Astrocyte of the spinal cord (primary cell): ENCODE results near the gene CLTCL1.

ENCODE experiments used
- DNase-seq: peaks from one replicate; pipeline ENCODE4 v3.0.0; 2011; ENCODE audit warnings: low read depth, low spot score
- H3K4me3 ChIP-seq: 2 replicates; pipeline ENCODE4 v1.5.1; 2011; ENCODE audit warnings: low read depth, mild to moderate bottlenecking, low read length, moderate library complexity
- in situ Hi-C: cut with HindIII; loops from 2 replicates; pipeline ENCODE4 v1.10.0; 2017; ENCODE audit warnings: low sequenced_read_pairs
- TF ChIP-seq, protein P1 (sequence below): IDR thresholded peaks from 2 replicates; pipeline ENCODE4 v1.5.1; 2012; ENCODE audit warnings: low read depth, mild to moderate bottlenecking, low read length, inconsistent platforms

CLTCL1 gene

DNA sequence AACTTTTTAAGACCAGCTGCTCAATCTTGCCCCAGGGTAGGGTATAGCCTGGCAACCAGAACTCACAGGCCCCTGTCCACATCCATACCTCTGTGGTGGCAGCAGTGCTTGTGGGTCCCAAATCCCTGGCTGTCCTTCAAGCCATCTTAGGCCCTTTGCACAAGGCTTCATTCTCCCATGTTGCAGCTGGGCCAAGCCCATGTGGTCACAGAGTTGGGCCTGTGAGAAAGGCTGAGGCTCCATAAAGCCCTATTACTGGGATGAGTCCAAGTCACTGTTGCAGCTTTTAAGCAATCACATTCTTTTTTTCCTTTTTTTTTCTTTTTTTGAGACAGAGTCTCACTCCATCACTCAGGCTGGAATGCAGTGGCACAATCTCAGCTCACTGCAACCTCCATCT lies 65.1 kb downstream of the CLTCL1 start:
- no peak overlapping the region for H3K4me3 ChIP-seq
- TF ChIP-seq, protein P1, sequence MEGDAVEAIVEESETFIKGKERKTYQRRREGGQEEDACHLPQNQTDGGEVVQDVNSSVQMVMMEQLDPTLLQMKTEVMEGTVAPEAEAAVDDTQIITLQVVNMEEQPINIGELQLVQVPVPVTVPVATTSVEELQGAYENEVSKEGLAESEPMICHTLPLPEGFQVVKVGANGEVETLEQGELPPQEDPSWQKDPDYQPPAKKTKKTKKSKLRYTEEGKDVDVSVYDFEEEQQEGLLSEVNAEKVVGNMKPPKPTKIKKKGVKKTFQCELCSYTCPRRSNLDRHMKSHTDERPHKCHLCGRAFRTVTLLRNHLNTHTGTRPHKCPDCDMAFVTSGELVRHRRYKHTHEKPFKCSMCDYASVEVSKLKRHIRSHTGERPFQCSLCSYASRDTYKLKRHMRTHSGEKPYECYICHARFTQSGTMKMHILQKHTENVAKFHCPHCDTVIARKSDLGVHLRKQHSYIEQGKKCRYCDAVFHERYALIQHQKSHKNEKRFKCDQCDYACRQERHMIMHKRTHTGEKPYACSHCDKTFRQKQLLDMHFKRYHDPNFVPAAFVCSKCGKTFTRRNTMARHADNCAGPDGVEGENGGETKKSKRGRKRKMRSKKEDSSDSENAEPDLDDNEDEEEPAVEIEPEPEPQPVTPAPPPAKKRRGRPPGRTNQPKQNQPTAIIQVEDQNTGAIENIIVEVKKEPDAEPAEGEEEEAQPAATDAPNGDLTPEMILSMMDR: no peak
- in situ Hi-C loops: no loop called here
- no peak for DNase-seq

DNA sequence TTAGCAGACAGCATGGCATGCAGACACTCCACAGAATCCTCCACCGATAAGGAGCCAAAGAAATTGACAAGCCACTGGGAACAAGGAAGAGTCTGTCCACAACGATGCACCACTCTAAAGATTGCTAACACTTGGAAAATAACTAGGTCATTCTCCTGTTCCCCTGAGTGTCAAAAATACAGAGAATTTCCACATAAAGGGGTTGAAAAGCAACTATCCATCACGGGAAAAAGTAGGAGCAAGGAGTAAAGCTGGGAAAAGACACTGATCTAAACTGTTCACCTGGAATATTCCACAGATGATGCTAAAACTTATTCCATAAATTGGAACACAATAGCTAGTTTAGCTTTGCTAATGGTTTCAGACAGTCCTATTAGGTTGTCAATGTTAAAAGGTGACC lies 66.0 kb downstream of the CLTCL1 start:
- in situ Hi-C loops: no loop called here

DNA sequence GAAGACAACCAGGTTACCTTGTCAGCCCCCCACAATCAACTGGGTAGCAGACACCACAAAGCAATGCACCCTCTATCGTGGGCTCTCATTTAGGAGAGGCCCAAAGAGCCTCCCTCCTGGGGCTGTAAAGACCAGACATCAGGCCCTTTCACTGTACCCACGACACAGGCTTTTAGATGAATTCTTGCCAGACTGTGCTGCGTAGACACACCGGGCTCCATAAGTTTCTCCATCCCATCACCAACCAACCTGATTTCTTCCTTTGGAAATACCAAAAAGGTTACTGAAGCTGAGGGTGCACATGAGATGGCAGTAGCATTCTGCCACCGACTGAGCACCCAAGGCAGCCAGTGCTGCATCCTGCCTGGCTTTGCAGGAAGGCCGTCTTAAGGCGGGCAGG lies 66.5 kb downstream of the CLTCL1 start:
- no peak overlapping the region for H3K4me3 ChIP-seq
- TF ChIP-seq, protein P1: no peak
- no peak for DNase-seq
- in situ Hi-C loops: no loop called here

More for the DNA sequence above, 66.0 kb downstream of the CLTCL1 start:
- TF ChIP-seq, protein P1: no peak
- H3K4me3 ChIP-seq: no peak overlapping the region
- no peak for DNase-seq

DNA sequence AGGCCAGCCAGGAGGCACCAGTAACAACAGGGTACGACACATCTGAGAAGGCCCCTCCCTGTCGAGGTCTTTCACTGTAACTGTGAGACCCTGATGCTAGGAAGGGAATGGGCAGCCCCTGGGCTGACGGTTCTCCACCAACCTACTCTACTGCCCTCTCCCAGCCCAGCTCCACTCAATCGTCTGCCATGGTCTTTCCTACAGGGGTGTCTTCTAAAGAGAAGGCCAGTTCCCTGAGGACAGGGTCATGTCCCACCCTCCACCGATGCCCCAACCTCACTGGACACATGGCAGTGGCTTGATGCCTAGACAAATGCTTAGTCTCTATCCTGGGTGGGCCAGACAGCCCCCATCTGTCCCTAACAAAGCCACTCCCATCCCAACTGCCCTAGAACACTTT lies 67.0 kb downstream of the CLTCL1 start:
- DNase-seq: no peak
- TF ChIP-seq, protein P1: no peak
- in situ Hi-C loops: no loop called here
- H3K4me3 ChIP-seq: no peak overlapping the region

DNA sequence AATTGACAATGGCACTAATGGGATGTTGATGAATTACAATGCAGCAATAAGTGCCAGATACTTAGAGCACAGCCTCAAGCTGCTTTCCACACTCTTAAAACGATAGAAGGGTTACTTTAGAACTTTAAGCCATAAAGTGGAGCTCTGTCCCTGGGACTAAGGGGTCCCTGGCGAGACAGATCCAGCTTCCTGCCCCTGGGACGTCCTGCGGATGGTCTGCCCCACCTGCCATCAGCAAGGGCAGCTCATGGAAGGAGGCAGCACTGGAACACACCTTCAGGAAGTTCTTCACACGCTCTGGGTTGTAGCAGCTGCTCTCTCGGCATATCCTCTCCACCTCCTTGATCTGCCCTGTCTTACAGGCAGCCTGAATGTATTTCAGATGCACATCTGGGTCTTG lies 67.9 kb downstream of the CLTCL1 start:
- no peak overlapping the region for H3K4me3 ChIP-seq
- DNase-seq: no peak
- TF ChIP-seq, protein P1: no peak
- in situ Hi-C loops: no loop called here

DNA sequence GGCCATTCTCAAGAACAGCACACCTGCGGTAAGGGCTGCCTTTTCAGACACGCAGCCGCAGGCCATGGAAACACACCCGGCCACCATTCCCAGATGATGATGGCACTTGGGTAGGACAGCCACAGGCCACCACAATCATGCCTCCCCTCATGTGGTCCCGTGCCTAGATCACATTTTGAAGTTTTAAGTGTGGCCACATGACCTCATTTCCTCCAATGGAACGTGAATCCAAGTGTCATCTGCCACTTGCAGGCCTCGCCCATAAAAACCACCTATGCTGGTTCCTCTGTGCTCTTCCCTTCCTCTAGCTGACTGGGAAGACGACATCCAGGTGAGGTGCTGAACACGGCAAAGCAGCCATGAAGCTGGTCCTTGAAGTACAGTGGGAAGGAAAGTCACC lies 68.4 kb downstream of the CLTCL1 start:
- no peak overlapping the region for H3K4me3 ChIP-seq
- in situ Hi-C loops: no loop called here
- DNase-seq: no peak
- TF ChIP-seq, protein P1: no peak
